Midbrain (tissue), 1 donor: ENCODE data around the gene OR52W1.

Source experiments
- DNase-seq: peaks from one replicate; lab custom pipeline; 2025; lab: John Stamatoyannopoulos, UW

The OR52W1 gene, protein sequence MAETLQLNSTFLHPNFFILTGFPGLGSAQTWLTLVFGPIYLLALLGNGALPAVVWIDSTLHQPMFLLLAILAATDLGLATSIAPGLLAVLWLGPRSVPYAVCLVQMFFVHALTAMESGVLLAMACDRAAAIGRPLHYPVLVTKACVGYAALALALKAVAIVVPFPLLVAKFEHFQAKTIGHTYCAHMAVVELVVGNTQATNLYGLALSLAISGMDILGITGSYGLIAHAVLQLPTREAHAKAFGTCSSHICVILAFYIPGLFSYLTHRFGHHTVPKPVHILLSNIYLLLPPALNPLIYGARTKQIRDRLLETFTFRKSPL

GRCh38 chr11:6199174-6199810 is at the start of gene OR52W1:
Gene OR52W1, plus strand, starts transcription at chr11:6199224. Its CDS starts 0 bp downstream, at chr11:6199224.
- no peak for DNase-seq

DNA sequence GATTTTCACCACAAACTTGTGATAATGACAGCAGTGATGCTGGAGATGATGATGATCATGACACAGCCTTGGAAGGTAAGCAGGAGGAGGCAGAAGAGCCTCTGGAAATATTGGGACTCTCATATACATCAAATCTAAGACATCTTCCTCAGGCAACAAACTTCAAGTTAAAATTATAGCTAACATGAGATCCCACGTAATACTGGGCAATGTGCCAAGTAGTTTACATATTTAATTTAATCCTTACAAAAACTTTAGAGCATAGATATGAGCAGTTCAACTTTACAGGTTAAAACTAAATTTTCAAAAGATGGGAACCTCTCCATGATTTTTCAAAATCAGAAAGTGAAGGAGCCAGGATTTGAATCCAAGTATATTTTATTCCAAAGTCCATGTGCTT is 47.9 kb upstream of the OR52W1 start:
- DNase-seq, result no peak

DNA sequence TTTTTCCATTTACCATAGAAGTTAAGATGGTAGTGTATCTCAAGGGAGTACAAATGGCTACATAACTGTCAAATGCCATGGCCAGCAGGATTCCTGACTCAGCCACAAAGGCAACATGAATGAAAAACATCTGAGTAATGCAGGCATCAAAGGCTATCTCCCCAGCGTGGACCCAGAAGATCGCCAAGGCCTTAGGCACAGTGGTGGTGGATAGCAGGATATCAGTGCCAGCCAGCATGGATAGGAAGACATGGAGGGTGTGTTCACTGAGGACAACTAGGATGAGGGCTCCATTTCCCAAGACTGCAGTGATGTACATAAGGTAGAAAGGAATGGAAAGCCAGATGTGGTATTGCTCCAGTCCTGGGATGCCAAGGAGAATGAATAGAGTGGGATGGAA is 46.9 kb upstream of the OR52W1 start:
- no peak for DNase-seq

GRCh38 chr11:6156628-6157359 is 42.2 kb upstream of the OR52W1 start:
- DNase-seq, result no peak

DNA sequence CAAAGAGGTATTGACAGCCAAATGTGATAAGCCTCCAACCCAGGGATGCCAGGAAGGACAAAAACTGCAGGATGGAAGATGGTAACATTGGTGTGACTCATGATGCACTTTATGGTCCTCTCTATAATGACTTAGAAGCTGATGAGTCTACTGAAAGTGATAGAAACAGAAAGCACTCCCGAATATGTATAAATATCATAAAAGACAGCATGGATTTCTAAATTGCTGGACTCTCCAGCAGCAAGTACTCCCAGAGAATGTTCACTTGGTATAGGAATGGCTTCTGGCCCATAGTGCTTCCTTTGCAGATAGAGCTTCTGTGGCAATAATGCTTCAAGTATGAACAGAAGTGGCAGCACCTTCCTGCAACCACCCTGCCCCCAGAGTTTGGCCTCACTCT is 28.8 kb upstream of the OR52W1 start, which contains the start of gene OR52B2:
TSS of gene OR52B2 (minus strand) at position 101 of the 400 bp plus-strand sequence. CDS start at position 101, 0 bp downstream.
- no peak for DNase-seq

- DNase-seq, result no peak
These were observed 23.6 kb upstream of the OR52W1 start for GRCh38 chr11:6175440-6175839.

DNA sequence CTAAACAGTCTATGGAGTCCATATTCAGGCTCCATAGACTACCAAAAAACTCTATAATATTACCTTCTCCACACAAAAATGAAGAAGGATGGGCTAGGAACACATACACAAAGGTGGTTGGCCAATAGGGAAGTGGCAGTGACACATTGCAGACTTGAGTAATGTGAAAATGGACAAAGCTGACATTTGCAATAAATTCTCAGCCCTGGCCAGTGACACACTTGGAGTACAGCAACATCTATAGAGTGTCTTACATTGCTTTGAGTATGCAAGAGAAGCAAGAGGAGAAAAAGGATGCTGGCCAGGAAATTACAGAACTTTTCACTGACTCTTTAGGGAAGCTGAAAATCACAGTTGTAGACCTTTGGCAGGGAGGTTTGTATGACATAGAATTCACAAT is 7.3 kb upstream of the OR52W1 start:
- DNase-seq, result no peak

- DNase-seq, result no peak
These were observed 4.9 kb upstream of the OR52W1 start for GRCh38 chr11:6194065-6194581.

DNA sequence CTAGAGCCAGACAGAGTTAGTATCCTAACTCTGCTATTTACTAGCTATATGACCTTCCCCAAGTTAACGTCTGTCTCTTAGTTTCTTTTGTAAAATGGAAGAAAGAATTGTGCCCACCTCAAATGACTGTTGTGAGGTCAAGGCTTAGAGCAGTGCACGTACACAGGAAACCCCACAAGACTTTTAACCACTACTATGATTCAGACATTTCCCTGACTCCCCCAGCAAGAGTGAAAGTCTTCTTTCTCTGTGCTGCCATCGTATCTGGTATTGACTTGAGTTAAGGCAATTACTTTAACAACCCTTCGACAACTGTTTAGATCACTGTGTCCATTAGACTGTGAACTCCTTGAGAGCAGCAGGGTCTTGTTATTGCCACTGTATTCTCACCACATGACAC is 2.6 kb upstream of the OR52W1 start:
- no peak for DNase-seq

DNA sequence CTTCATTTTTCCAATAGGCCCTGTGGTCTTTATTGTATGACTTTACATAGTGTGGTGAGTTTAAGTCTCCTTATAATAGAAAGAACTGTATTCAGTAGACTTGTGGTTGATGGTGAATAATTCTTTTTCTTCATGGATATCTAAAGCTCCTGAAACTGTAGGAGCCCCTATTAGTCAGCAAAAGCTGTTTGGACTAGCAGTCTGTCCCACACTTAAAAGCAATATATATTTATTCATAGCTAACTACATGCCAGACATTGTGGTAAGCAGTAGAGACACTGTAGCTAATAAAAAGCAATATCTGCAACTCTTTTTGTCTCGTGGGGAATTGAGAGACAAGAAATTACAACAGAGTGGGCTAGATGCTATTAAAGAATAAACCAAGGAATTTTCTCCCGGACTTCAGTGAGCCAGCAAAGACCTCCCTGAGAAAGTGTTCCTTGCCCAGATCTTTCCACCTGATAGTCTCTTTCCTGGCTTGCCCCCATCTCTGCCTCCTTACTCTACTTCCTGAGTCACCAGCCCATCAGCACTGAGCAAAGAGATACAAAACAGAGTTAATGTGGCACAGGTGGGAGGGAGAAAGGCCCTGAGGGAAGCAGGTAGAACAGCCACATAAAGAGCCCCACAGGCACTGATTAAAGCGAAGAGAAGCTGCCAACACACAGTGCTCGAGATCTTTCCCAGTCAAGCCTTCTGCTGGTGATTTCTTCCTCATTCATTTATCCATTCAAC is 1.4 kb upstream of the OR52W1 start:
- DNase-seq, result no peak

- no peak for DNase-seq
These were observed 2.0 kb downstream of the OR52W1 start for GRCh38 chr11:6200975-6201374.

DNA sequence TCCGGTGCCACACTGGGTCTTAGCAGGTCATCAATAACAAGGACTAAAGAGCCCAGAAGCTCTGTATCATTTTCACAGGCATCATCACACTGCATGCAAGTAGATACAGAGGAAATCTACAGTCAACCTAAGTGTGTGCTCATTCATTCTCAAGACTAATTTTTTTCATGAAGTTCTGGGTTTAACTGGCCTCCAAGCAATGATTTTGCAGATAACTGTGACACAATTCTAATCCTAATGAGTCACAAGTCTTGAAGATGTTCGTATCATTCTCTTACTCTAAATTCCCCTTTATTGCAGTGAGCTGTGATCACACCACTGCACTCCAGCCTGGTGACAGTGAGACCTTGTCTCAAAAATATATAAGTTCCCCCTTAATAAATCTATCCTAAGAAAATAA is 2.5 kb downstream of the OR52W1 start:
- DNase-seq, result no peak

GRCh38 chr11:6202041-6202440 is 3.0 kb downstream of the OR52W1 start:
- no peak for DNase-seq

- DNase-seq, result no peak
These were observed 4.3 kb downstream of the OR52W1 start for GRCh38 chr11:6203327-6203726.

DNA sequence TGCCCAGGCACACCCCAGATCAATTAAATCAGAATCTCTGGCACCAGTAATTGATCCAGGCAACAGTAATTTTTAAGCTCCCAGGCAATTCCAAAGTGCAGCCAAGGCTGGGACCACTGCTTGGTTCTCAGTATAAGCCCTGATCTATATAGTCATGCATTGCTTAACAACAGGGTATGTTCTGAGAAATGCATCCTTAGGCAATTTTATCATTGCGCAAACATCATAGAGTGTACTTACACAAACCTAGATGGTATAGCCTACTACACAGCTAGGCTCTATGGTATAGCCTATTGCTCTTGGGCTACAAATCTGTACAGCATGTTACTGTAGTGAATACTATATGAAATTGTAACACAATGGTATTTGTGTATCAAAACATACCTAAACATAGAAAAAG is 5.7 kb downstream of the OR52W1 start:
- DNase-seq, result no peak

GRCh38 chr11:6205366-6205765 is 6.3 kb downstream of the OR52W1 start, which contains the start of gene C11orf42:
Gene C11orf42, plus strand, starts transcription at chr11:6205557. Its CDS starts 59 bp downstream, at chr11:6205616.
- no peak for DNase-seq

GRCh38 chr11:6206456-6207180 is 7.6 kb downstream of the OR52W1 start:
- DNase-seq, result no peak

DNA sequence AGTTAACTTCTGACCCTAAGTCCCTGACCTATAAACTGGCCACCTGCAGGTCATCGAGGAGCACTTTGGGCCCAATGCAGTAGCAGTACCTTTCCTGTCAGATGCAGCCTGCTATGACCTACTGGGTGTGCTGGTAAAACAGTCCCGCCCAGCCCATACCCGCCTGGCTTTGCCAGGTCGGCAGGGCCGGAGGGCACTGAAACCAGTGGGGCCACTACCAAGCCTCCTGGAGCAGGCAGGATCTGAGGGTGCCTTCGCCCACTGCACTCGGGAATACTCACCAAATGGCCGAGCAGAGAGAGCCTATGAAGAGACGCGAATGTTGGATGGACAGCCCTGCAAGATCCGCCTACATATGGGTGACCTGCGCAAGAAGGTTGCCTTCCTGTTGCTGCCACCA is 10.8 kb downstream of the OR52W1 start:
- no peak for DNase-seq

DNA sequence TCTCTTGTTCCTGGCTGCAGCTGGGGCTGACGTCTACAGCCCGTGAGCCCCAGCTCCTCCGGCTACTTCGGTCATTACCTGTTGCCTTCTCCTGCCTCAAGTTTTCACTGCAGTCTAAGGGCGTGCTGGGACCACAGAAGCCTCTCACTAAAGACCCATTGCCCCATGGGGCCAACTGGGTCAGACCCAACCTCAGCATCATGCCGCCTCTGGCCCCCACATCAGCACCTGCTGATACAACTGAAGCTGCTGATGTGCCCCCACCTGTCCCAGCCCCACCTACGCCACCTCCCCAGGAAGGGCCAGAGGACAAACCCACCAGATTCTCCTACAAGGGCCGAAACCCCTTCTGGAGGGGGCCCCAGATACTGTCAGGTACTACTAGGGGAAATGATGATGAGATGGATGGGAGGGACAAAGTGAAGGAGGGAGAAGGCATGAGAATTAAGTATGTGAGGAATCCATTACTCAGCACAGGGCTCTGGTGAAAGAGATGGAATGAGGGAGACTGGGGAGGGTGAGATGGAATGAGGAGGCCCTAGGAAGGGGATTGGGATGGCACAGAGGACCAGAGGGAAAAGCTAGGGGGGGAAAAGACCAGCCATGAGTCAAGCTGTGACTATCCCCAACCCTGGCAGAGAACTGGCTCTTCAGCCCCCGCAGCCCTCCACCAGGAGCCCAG is 11.4 kb downstream of the OR52W1 start:
- DNase-seq, result no peak

DNA sequence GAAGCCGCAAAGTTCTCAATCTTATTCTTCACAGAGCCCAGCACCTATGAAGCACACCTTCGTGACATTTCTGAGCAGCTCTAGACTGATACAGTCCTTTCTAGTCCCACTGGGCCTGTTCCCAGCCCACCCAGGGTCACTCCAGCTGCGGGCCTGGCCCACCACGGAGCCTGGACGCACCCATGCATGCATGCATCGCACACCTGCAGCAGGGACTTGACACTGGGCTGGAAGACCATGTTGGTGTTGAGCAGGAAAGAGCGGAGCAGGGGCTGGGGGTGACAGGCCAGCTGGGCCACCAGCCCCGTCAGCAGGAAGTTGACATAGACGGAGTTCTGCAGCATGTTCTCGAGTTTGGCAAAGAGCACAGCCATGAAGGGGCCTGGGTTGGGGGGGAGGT is 15.5 kb downstream of the OR52W1 start:
- no peak for DNase-seq

DNA sequence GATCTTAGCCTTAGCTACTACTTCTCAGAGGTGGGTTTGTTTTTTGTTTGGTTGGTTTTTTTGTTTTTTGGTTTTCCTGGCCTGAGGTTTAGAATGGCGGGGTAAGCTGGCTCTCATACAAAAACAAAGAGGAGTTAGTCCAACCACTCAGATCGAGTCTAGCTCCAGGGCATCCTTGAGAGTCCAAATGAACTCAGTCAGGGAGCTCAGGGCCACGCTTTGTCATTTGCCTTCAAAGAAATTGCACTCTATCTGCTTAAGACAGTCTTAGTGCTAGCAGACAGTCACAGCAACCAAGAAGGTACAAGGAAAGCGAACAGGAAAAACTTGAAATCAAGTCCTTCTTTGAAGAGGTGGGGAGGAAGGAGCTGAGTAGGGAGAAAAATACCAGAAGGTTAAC is 17.5 kb downstream of the OR52W1 start:
- no peak for DNase-seq
